Pancreas (tissue), 10 donors: ENCODE results near the gene EDARADD. TPM values are rescaled to one million over a fixed set of nuclear protein-coding genes. Genes with fewer than 3 reads are reported as not detected.
A peak's percentile ranks its signal among the peaks of the same experiment; 100 is the strongest.

Experiments used
- ATAC-seq, 4 donors: fragments of 200-7000 bp; cut with Tn5 transposase; one replicate each; pipeline versions ENCODE4 v1.8.0 to v1.9.1; 2020; ENCODE audit warnings: mild to moderate bottlenecking in 4 of 4, moderate library complexity in 4 of 4
- DNase-seq, 6 donors: peaks; one replicate each; pipeline ENCODE4 v3.0.0-alpha.2; 2020
- FAIRE-seq: peaks from 2 replicates; lab custom pipeline; 2012; peaks lifted over from hg19 to GRCh38; lab: Jason Lieb, UNC
- H3K27ac ChIP-seq, 4 donors: fragments of 200-600 bp; sonication (generic); 1 replicate in 3 of 4; 2 replicates in 1 of 4; pipeline versions ENCODE4 v1.5.0 to v1.8.0; 2020
- H3K27me3 ChIP-seq, 4 donors: fragments of 200-600 bp; one replicate each; pipeline ENCODE4 v1.8.0; 2021
- H3K36me3 ChIP-seq, 3 donors: fragments of 200-600 bp; sonication (generic) in 1 of 3; one replicate each; pipeline versions ENCODE4 v1.5.0 to v1.8.0; 2020 to 2021
- H3K4me1 ChIP-seq, 3 donors: fragments of 200-600 bp; one replicate each; pipeline ENCODE4 v1.8.0; 2021
- H3K4me3 ChIP-seq, 4 donors: fragments of 200-600 bp; sonication (generic) in 2 of 4; one replicate each; pipeline versions ENCODE4 v1.5.0 to v1.8.0; 2020 to 2021
- H3K9me3 ChIP-seq, 4 donors: fragments of 200-600 bp; one replicate each; pipeline ENCODE4 v1.8.0; 2021
- WGBS, 2 donors: extraction: QIAGEN DNeasy Blood & Tissue Kit; methylation state at CpG; one replicate each; pipeline ENCODE4 v1.1.7; 2013; 5-methylcytosine and 5-hydroxymethylcytosine counted together
- intact Hi-C, 3 donors: fragments of 100-400 bp; cut with DNase I; formaldehyde crosslinking; loops; one replicate each; pipeline versions ENCODE4 v1.11.1 to v1.14.2; 2022
- polyA plus RNA-seq, 2 donors: library from polyadenylated mRNA; stranded (reverse); fragments of 200-250 nt; gene quantifications; one replicate each; pipeline ENCODE4 v1.2.3, GENCODE V29; 2013
- total RNA-seq, 6 donors: library from RNA; stranded (reverse); fragmentation: NEBNext Ultra II Directional in 4 of 6; extraction: Animal tissue kit (Norgen Biotek cat#: 25700) in 4 of 6; gene quantifications; one replicate each; pipeline versions ENCODE4 v1.2.1 to v1.2.4, GENCODE V29; 2021 to 2023
- TF ChIP-seq, protein P1 (sequence below), 4 donors: fragments of 200-600 bp; sonication (generic) in 3 of 4; IDR thresholded peaks; one replicate each; pipeline versions ENCODE4 v1.5.0 to v1.8.0; 2021; ENCODE audit warnings: antibody characterized with exemption in 4 of 4
- donor health status: healthy with polysubstance abuse.
- donor health status: DM: no; HTN: no; CAD: no; lungs with moderate emphysema.
- donor health status: DM: no; HTN: no; CAD: no.
- donor health status: control.
- donor health status: control.
- donor health status: Bipolar disorder and iron deficiency.
- donor health status: DM: yes; HTN: yes; CAD: no.
- donor health status: DM: no; HTN: no; CAD: no.
- donor health status: DM: no; HTN: no; CAD: no.
- donor health status: DM: yes; HTN: yes; CAD: no.

EDARADD gene
- total and polyA plus RNA-seq, 8 donors = 1.2 to 9.5 (median 3.0) TPM

DNA sequence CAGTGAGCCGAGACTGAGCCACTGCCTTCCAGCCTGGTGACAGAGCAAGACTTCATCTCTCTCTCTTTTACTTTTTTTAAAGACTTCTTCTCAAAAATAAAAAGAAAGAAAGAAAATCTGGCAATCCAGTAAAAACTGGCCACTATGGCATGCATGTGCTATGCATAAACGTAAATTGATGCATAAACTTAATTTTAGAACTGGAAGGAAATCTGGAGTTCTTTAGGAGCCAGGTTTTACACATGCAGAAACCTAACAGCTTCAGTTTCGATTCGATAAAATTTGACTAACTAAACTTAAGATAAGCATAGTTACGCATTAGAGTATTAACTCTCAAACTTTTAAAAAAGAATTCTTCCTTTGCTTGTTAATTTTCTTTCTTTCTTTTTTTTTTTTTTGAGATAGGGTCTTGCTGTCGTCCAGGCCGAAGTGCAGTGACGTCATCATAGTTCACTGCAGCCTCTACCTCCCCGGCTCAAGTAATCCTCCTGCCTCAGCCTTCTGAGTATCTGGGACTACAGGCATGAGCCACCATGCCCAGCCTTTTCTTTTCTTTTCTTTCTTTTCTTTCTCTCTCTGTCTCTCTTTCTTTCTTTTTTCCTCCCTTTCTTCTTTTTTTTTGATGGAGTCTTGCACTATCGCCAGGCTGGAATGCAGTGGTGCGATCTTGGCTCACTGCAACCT lies 117.8 kb downstream of the EDARADD start:
- Histone ChIP-seq H3K27ac (peak overlapping the region in 2 of 4 donors; percentile 2 to 38), H3K27me3 (no peaks in the 10 kb centered on the region), H3K4me3 (peak overlapping the region in 1 of 4 donors; percentile 12), H3K4me1 (peaks cover 16 to 50% (median 36%) of the 10 kb centered on the region in 3 donors), H3K36me3 (no peaks in the 10 kb centered on the region), H3K9me3 (no peaks in the 10 kb centered on the region)
- FAIRE-seq (no peak), ATAC-seq (no peak), DNase-seq (no peak)
- intact Hi-C loops = no loop called here
- 31 to 54% methylated on average over 11 of the region's 11 CpGs for WGBS, 2 donors
- TF ChIP-seq, protein P1, sequence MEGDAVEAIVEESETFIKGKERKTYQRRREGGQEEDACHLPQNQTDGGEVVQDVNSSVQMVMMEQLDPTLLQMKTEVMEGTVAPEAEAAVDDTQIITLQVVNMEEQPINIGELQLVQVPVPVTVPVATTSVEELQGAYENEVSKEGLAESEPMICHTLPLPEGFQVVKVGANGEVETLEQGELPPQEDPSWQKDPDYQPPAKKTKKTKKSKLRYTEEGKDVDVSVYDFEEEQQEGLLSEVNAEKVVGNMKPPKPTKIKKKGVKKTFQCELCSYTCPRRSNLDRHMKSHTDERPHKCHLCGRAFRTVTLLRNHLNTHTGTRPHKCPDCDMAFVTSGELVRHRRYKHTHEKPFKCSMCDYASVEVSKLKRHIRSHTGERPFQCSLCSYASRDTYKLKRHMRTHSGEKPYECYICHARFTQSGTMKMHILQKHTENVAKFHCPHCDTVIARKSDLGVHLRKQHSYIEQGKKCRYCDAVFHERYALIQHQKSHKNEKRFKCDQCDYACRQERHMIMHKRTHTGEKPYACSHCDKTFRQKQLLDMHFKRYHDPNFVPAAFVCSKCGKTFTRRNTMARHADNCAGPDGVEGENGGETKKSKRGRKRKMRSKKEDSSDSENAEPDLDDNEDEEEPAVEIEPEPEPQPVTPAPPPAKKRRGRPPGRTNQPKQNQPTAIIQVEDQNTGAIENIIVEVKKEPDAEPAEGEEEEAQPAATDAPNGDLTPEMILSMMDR (IDR thresholded peaks at IDR 0.05) = no peak

DNA sequence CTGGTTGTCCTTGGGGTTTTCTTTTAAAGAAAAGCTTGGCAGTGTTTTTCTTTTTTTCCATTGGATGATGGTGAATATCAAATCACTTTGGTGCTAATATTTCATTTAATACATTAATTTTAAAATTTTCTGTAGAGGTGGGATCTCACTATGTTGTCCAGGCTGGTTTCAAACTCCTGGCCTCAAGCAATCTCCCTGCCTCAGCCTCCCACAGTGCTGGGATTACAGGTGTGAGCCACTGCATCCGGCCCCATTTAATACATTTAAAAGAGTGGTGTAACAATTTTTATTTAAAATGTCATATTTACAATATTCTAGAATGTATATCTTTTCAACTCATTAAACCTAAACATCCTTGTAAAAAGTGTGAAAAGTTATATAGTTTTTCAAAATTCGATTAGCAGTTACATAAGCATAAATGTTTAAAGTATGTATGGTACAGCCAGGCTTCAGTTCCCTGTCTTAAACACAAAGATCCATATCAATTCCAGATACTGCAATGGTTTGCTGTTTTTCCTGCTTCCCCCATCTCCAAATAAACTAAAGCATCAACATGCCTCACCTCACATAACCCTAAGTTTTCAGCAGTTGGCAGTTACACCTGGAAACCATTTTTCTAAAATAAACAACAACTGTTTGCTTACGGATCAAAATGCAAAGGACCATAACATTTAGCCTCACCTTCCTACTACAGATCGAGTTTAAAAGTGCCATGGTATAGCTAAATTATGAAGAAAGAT lies 120.8 kb downstream of the EDARADD start:
- no peak for FAIRE-seq
- no peaks in the 10 kb centered on the region for H3K9me3 ChIP-seq
- H3K27ac ChIP-seq = peak overlapping the region; percentile 6 to 75 (median 38)
- H3K36me3 ChIP-seq = no peaks in the 10 kb centered on the region
- TF ChIP-seq, protein P1 (IDR thresholded peaks at IDR 0.05) = no peak
- H3K4me1 ChIP-seq = peaks cover 16 to 51% (median 36%) of the 10 kb centered on the region in 3 donors
- H3K4me3 ChIP-seq = no peak overlapping the region
- ATAC-seq = peak; percentile 31 to 44 (median 39)
- H3K27me3 ChIP-seq = no peaks in the 10 kb centered on the region
- DNase-seq = no peak
- intact Hi-C loops = no loop called here
- 35 to 49% methylated on average over 4 of the region's 4 CpGs for WGBS, 2 donors

DNA sequence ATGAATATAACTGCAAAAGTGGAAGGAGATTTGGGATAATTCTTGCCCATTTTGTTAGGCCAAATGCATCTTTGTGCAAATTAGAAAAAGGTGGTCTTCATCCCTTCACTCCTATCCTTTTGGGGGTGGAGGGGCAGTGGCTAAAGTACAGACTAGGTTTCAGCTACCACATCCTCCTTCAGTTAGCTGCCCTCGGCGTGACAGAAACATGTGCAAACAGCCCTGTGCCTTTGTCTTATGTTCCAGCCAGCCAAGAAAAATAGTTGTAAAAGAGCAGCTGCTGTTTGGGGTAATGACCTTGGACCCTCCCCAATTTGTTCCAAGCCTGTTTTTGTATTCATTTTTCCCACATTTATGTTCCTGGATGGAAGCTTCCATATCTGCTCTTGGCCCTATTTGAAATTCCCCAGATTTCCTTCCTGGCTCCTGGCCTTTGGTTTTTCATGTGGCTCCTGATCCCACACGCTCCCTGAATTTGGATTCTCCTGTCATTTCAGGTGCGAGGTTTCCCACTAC lies 121.4 kb downstream of the EDARADD start:
- Histone ChIP-seq H3K4me3 (no peak overlapping the region), H3K36me3 (no peaks in the 10 kb centered on the region), H3K9me3 (no peaks in the 10 kb centered on the region), H3K27ac (peak overlapping the region; percentile 6 to 75 (median 38)), H3K4me1 (peaks cover 16 to 49% (median 36%) of the 10 kb centered on the region in 3 donors), H3K27me3 (no peaks in the 10 kb centered on the region)
- WGBS, 2 donors = 19 to 25% methylated on average over 4 of the region's 4 CpGs
- ATAC-seq = peak; percentile 79 to 88 (median 80)
- TF ChIP-seq, protein P1 (IDR thresholded peaks at IDR 0.05) = no peak
- FAIRE-seq = no peak
- DNase-seq = peak in 4 of 6 donors; percentile 42 to 69 (median 50)
- intact Hi-C loops = no loop called here

DNA sequence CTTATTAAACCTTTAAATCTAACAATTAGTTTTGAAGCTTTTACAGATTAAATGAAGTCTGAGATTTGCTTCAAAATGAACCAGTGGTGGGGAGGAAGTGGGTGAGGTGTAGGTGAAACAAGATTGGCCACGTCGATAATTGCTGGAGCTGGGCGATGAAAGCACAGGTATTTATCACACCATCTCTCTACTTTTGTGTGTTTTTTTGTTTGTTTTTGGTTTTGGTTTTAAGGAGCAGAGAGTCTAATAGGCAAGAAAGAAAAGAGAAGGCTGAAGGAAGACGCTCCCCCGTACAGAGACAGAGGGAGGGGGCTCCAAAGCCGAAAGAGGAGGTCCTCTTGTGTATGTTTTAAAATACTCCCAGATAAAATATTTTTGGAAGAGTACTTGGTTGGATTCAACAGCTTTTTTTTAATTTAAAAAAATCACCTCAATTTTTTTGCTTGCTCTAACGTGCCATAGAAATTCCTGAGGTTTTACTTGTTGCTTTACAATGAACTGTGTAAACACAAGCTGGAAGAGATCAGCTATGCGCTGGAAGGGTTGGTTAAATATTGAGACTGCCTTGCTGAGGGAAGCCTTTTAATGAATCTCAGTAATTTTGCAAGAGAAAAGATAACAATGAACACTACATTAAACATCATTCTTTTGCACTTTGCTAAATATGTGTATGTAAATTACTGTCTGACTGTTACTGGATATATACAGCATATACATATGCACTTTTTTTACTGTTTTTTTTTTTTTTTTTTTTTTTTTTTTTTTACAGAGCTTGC lies 123.0 kb downstream of the EDARADD start:
- TF ChIP-seq, protein P1 (IDR thresholded peaks at IDR 0.05) = no peak
- WGBS, 2 donors = 49 to 57% methylated on average over 8 of the region's 8 CpGs
- intact Hi-C loops = no loop called here
- ATAC-seq (peak in 2 of 4 donors; percentile 50 to 67), FAIRE-seq (no peak), DNase-seq (no peak)
- H3K36me3 ChIP-seq = no peaks in the 10 kb centered on the region
- H3K4me1 ChIP-seq = peaks cover 16 to 41% (median 36%) of the 10 kb centered on the region in 3 donors
- no peak overlapping the region for H3K4me3 ChIP-seq
- no peaks in the 10 kb centered on the region for H3K27me3 ChIP-seq
- no peaks in the 10 kb centered on the region for H3K9me3 ChIP-seq
- peak overlapping the region in 3 of 4 donors; percentile 3 to 75 (median 68) for H3K27ac ChIP-seq
